GM19467 (cell line): ENCODE results near the gene DNAJC8.

Source experiments
- ATAC-seq: cut with Tn5 transposase; IDR thresholded peaks from one replicate; pipeline ENCODE4 v1.9.1; 2021; ENCODE audit warnings: mild to moderate bottlenecking, moderate library complexity; ENCODE audit not compliant: unreplicated experiment

Gene DNAJC8

GRCh38 chr1:28173151-28173979 lies 59.5 kb downstream of the DNAJC8 start:
- ATAC-seq = no peak

GRCh38 chr1:28172713-28173150 lies 60.1 kb downstream of the DNAJC8 start:
- ATAC-seq = peak; percentile 68

GRCh38 chr1:28171246-28171645 lies 61.6 kb downstream of the DNAJC8 start:
- ATAC-seq = no peak

GRCh38 chr1:28170001-28170596 lies 62.7 kb downstream of the DNAJC8 start:
- ATAC-seq = no peak

- no peak for ATAC-seq
These were observed 69.2 kb downstream of the DNAJC8 start for GRCh38 chr1:28163496-28164161.

- ATAC-seq = no peak
These were observed 70.7 kb downstream of the DNAJC8 start for GRCh38 chr1:28162151-28162550.

GRCh38 chr1:28161751-28162150 lies 71.1 kb downstream of the DNAJC8 start:
- ATAC-seq = no peak

GRCh38 chr1:28160782-28161266 lies 72.0 kb downstream of the DNAJC8 start:
- ATAC-seq = no peak

- ATAC-seq = no peak
These were observed 73.1 kb downstream of the DNAJC8 start for GRCh38 chr1:28159680-28160079.

GRCh38 chr1:28159243-28159642 lies 73.6 kb downstream of the DNAJC8 start:
- no peak for ATAC-seq

- no peak for ATAC-seq
These were observed 74.9 kb downstream of the DNAJC8 start for GRCh38 chr1:28157894-28158293.

- ATAC-seq = no peak
These were observed 76.0 kb downstream of the DNAJC8 start for GRCh38 chr1:28156821-28157220.

GRCh38 chr1:28155628-28156027 lies 77.2 kb downstream of the DNAJC8 start:
- no peak for ATAC-seq

GRCh38 chr1:28154078-28154594 lies 78.7 kb downstream of the DNAJC8 start:
- no peak for ATAC-seq
